ENCODE measurements around the gene CEPT1. TPM values are rescaled to one million over a fixed set of nuclear protein-coding genes. Genes with fewer than 3 reads are reported as not detected.

The CEPT1 gene
- polyA plus RNA-seq, 1 donor from 2014 or later: 49.1 TPM

GRCh38 chr1:111126354-111126753, 13.7 kb upstream of the CEPT1 start:
- H3K9me3 ChIP-seq (ENCODE audit: low read length): no peaks in the 10 kb centered on the region
- H3K9ac ChIP-seq (ENCODE audit: low read length): no peak overlapping the region
- H3F3A ChIP-seq (ENCODE audit: insufficient read depth, low read length, poor library complexity, severe bottlenecking): no peaks in the 10 kb centered on the region
- no peak overlapping the region for H3K4me3 ChIP-seq (ENCODE audit: low read length)
- no peaks in the 10 kb centered on the region for H3K79me2 ChIP-seq (replicated peaks; ENCODE audit: insufficient read depth, low read length)
- peaks cover 10% of the 10 kb centered on the region for H3K36me3 ChIP-seq (ENCODE audit: insufficient read depth, low read length)
- TF ChIP-seq EP300 (conservative IDR thresholded peaks at IDR 0.05; ENCODE audit: poor library complexity, severe bottlenecking): no peak
- TF ChIP-seq REST (IDR thresholded peaks at IDR 0.05; ENCODE audit: borderline replicate concordance): no peak
- no peak for TF ChIP-seq EZH2 (IDR thresholded peaks at IDR 0.05; ENCODE audit: borderline replicate concordance, insufficient read depth, low read length, poor library complexity, severe bottlenecking)
- TF ChIP-seq SMC3 (conservative IDR thresholded peaks at IDR 0.05; ENCODE audit: poor library complexity): no peak
- no peak for TF ChIP-seq RAD21 (conservative IDR thresholded peaks at IDR 0.05)
- no peak for TF ChIP-seq POLR2AphosphoS5 (IDR thresholded peaks at IDR 0.05)
- no peak for TF ChIP-seq MXI1 (conservative IDR thresholded peaks at IDR 0.05; ENCODE audit: poor library complexity, severe bottlenecking)
- TF ChIP-seq CTCF (IDR thresholded peaks at IDR 0.05; ENCODE audit: poor library complexity, severe bottlenecking): no peak
- H3K4me2 ChIP-seq (ENCODE audit: low read length): no peak overlapping the region
- no peaks in the 10 kb centered on the region for H4K20me1 ChIP-seq (ENCODE audit: insufficient read depth)
- H3K9me2 ChIP-seq (ENCODE audit: insufficient read depth, low read length): no peaks in the 10 kb centered on the region
- H2AFZ ChIP-seq (ENCODE audit: low read depth, low read length): no peak overlapping the region
- H3K27ac ChIP-seq (ENCODE audit: low read length): no peak overlapping the region
- H3K27me3 ChIP-seq (ENCODE audit: insufficient read depth, low read depth, low read length): no peaks in the 10 kb centered on the region

- Histone ChIP-seq H3K9ac (ENCODE audit: low read length) (no peak overlapping the region), H2AFZ (ENCODE audit: low read depth, low read length) (no peak overlapping the region), H3K36me3 (ENCODE audit: insufficient read depth, low read length) (peaks cover 10% of the 10 kb centered on the region), H3K4me2 (ENCODE audit: low read length) (no peak overlapping the region), H3K27ac (ENCODE audit: low read length) (no peak overlapping the region), H3K27me3 (ENCODE audit: insufficient read depth, low read depth, low read length) (no peaks in the 10 kb centered on the region), H3K9me2 (ENCODE audit: insufficient read depth, low read length) (no peaks in the 10 kb centered on the region), H3K9me3 (ENCODE audit: low read length) (no peaks in the 10 kb centered on the region), H3K4me3 (ENCODE audit: low read length) (no peak overlapping the region), H4K20me1 (ENCODE audit: insufficient read depth) (no peaks in the 10 kb centered on the region), H3K79me2 (replicated peaks; ENCODE audit: insufficient read depth, low read length) (no peaks in the 10 kb centered on the region), H3F3A (ENCODE audit: insufficient read depth, low read length, poor library complexity, severe bottlenecking) (no peaks in the 10 kb centered on the region)
- TF ChIP-seq REST (IDR thresholded peaks at IDR 0.05; ENCODE audit: borderline replicate concordance) (no peak), EZH2 (IDR thresholded peaks at IDR 0.05; ENCODE audit: borderline replicate concordance, insufficient read depth, low read length, poor library complexity, severe bottlenecking) (no peak), CTCF (IDR thresholded peaks at IDR 0.05; ENCODE audit: poor library complexity, severe bottlenecking) (no peak), POLR2AphosphoS5 (IDR thresholded peaks at IDR 0.05) (no peak), MXI1 (conservative IDR thresholded peaks at IDR 0.05; ENCODE audit: poor library complexity, severe bottlenecking) (no peak), RAD21 (conservative IDR thresholded peaks at IDR 0.05) (no peak), TAF1 (IDR thresholded peaks at IDR 0.05; ENCODE audit: low read depth) (no peak), EP300 (conservative IDR thresholded peaks at IDR 0.05; ENCODE audit: poor library complexity, severe bottlenecking) (no peak), SMC3 (conservative IDR thresholded peaks at IDR 0.05; ENCODE audit: poor library complexity) (no peak)
Observed at GRCh38 chr1:111127923-111128643, 11.9 kb upstream of the CEPT1 start.
